Activated naive CD8-positive, alpha-beta T cell (primary cell): Measurements from ENCODE around the gene NRDC.
"Not testable (repeated sequence)": the region's sequence is repeated elsewhere in the genome, so short reads cannot be mapped to it uniquely, and the experiment has no call there.

Experiments
- H3K27ac Mint-ChIP-seq: one replicate; pipeline ENCODE4 v1.8.0; 2021; ENCODE audit warnings: mixed read lengths
- H3K27me3 Mint-ChIP-seq: one replicate; pipeline ENCODE4 v1.8.0; 2021; ENCODE audit warnings: mixed read lengths
- H3K36me3 Mint-ChIP-seq: one replicate; pipeline ENCODE4 v1.8.0; 2021; ENCODE audit warnings: mixed read lengths
- H3K4me1 Mint-ChIP-seq: one replicate; pipeline ENCODE4 v1.8.0; 2021; ENCODE audit warnings: low read depth, mixed read lengths
- H3K4me3 Mint-ChIP-seq: one replicate; pipeline ENCODE4 v1.8.0; 2021; ENCODE audit warnings: mild to moderate bottlenecking, mixed read lengths
- H3K9me3 Mint-ChIP-seq: one replicate; pipeline ENCODE4 v1.8.0; 2021; ENCODE audit warnings: low read depth, mixed read lengths

NRDC gene

DNA sequence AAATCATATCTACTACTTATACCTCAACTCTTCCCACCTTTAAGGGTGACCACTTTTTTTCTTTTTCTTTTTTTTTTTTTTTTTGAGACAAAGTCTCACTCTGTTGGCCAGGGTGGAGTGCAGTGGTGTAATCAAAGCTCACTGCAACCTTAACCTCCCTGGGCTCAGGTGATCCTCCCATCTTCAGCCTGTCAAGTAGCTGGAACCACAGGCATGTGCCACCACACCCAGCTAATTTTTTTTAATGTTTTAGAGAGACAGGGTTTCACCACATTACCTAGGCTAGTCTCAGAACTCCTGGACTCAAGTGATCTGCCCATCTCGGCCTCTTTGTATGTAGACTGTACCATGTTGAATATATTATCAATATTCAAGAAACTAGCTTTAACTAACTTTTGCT is 39.4 kb downstream of the NRDC start:
- Mint-ChIP-seq H3K27me3 (no peaks in the 10 kb centered on the region), H3K27ac (no peak overlapping the region), H3K4me1 (peaks cover 21% of the 10 kb centered on the region), H3K9me3 (no peaks in the 10 kb centered on the region), H3K36me3 (peaks cover 9% of the 10 kb centered on the region), H3K4me3 (no peak overlapping the region)

DNA sequence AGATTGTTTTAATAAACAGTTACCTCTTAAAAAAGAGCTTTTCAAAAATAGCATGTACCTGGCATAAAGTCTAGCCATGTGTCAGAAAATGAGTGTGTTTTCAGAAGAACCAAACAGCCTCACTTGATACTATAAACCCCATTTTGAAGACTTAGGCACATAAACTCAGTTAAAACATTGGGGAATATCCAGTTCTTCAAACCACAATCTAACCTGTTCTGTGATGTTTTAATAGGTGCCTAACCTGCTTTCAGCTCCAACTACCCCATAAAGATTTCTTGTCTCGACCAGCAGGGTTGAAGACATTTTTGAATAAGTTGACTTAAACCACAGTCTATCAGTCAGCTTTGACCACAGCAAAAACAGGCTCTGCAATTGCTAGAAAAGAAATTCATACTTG is 41.3 kb downstream of the NRDC start:
- peaks cover 12% of the 10 kb centered on the region for H3K4me1 Mint-ChIP-seq
- H3K9me3 Mint-ChIP-seq: no peaks in the 10 kb centered on the region
- no peak overlapping the region for H3K4me3 Mint-ChIP-seq
- H3K27me3 Mint-ChIP-seq: no peaks in the 10 kb centered on the region
- peaks cover 15% of the 10 kb centered on the region for H3K36me3 Mint-ChIP-seq
- H3K27ac Mint-ChIP-seq: no peak overlapping the region

DNA sequence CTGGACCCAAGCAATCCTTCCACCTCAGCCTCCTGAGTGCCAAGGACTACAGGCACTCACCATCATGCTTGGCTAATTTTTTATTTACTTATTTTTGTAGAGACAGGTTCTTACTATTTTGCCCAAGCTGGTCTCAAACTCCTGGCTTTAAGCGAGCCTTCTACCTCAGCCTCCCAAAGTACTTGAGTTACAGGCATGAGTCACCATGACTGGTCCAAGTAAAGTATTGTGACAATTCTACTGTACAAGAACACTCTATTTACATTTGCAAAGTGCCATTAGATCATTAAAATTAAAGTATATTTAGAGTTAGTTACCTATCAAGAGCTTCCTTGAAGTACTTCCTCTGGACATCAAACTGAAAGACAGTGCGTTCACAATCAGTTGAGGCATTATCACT is 44.8 kb downstream of the NRDC start:
- no peak overlapping the region for H3K27ac Mint-ChIP-seq

DNA sequence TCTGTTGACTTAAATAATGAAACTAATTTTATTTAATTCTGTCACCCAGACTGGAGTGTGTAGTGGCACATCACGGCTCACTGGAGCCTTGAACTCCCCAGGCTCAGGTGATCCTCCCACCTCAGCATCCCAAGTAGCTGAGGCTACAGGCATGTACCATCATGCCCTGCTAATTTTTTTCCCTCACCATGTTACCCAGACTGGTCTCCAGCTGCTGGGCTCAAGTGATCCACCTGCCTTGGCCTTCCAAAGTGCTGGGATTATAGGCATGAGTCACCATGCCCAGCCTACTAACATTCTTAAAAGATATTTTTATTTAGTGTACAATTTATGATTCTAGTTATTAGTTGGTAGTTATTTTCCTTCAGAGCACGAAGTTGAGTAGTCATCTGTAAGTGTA is 49.5 kb downstream of the NRDC start:
- Mint-ChIP-seq H3K9me3 (no peaks in the 10 kb centered on the region), H3K27ac (no peak overlapping the region), H3K36me3 (peaks cover 12% of the 10 kb centered on the region), H3K4me3 (no peak overlapping the region), H3K27me3 (no peaks in the 10 kb centered on the region), H3K4me1 (peaks cover 1% of the 10 kb centered on the region)

More for the DNA sequence above, 44.8 kb downstream of the NRDC start:
- no peaks in the 10 kb centered on the region for H3K9me3 Mint-ChIP-seq
- no peak overlapping the region for H3K4me3 Mint-ChIP-seq
- H3K4me1 Mint-ChIP-seq: peaks cover 1% of the 10 kb centered on the region
- H3K36me3 Mint-ChIP-seq: peaks cover 14% of the 10 kb centered on the region
- no peaks in the 10 kb centered on the region for H3K27me3 Mint-ChIP-seq

DNA sequence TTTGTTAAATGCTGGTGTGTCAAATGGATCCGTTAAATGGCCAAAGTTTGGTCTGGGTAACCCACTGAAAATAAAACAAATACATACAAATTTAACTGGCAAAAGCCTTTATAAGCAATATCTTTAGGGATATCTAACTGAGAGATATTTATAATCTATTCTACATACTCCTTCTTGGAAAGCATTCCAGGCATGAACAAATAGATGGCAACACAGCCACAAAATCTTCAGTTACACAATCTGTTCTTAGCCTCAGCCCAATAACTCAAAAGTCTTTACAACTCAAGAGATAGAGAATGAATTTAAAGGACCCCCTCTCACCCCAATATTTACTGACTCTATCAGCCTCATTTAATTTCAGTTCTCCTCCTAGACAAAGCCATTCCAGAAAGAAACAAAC is 58.7 kb downstream of the NRDC start:
- Mint-ChIP-seq H3K9me3 (no peaks in the 10 kb centered on the region), H3K4me3 (no peak overlapping the region), H3K4me1 (no peaks in the 10 kb centered on the region), H3K27me3 (no peaks in the 10 kb centered on the region), H3K36me3 (peaks cover 15% of the 10 kb centered on the region), H3K27ac (no peak overlapping the region)

DNA sequence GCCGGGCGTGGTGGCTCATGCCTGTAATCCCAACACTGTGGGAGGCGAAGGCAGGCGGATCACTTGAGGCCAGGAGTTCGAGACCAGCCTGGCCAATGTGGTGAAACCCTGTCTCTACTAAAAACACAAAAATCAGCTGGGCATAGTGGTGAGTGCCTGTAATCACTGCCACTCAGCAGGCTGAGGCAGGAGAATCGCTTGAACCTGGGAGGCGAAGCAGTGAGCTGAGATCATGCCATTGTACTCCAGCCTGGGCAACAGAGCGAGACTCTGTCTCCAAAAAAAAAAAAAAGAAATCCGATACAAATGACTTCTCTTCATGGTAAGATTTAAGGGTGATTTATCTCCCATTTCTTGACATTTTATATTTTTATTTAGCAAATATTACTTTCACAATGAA is 59.5 kb downstream of the NRDC start:
- peaks cover 19% of the 10 kb centered on the region for H3K36me3 Mint-ChIP-seq
- H3K27me3 Mint-ChIP-seq, H3K27ac Mint-ChIP-seq, H3K4me3 Mint-ChIP-seq, H3K9me3 Mint-ChIP-seq, H3K4me1 Mint-ChIP-seq: not testable (repeated sequence)

DNA sequence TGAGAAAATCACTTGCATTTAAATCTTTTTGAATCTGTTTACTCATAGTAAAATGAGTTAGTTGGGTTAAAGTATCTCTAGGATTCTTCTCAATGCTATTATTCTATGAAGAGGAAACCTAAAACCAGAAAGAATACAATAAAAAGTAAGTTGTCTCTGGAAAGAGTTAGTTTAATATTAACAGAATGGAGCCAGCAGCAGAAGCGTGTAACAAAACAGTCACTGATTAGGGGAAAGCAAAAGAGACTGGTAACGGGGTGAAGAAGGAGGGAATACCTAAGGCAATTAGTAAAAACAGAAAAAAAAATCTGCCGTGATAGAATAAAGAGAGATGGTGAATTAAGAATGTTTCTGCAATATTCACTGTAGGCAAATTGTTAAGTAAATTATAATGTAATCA is 60.0 kb downstream of the NRDC start:
- Mint-ChIP-seq H3K9me3 (no peaks in the 10 kb centered on the region), H3K27ac (no peak overlapping the region), H3K4me3 (no peak overlapping the region), H3K27me3 (no peaks in the 10 kb centered on the region), H3K36me3 (peaks cover 19% of the 10 kb centered on the region), H3K4me1 (no peaks in the 10 kb centered on the region)

DNA sequence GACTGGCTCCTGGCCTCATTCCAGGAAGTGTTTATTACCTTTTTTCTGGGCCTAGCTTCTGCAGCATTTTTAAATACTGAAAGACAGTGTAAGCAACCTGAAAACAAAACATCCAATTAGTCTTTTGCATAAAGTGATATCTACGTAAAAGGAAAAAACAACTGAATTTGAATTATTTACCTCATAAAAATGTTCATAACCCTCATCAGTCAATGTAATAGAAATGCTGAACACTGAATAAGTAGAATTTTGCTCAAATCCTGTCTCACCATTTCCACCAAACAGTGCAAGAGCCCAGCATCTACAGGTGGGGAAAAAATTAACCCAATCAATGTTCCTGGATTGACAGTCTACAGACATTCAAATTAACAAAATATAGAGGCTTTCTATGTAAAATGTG is 64.0 kb downstream of the NRDC start:
- H3K36me3 Mint-ChIP-seq: peaks cover 11% of the 10 kb centered on the region
- H3K9me3 Mint-ChIP-seq: no peaks in the 10 kb centered on the region
- no peak overlapping the region for H3K27ac Mint-ChIP-seq
- no peak overlapping the region for H3K4me3 Mint-ChIP-seq
- no peaks in the 10 kb centered on the region for H3K27me3 Mint-ChIP-seq
- H3K4me1 Mint-ChIP-seq: no peaks in the 10 kb centered on the region

DNA sequence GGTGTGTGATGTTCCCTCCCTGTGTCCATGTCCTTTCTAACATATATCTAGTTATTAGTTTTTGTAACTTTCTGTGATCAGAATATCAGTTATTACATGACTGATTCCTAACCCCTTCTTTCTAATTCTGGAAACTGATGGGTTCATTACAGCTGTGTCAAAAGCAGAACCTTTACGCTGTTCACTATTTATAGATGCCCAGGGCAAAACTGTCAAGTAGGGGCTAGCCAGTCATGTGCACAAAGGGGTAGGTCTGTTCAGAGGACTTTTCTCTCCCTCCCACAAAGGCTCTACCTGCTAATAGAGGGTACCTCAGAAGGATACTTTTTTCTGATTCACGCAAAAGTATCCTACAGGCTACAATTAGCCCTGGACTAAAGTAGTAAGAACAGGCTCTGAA is 79.2 kb downstream of the NRDC start:
- Mint-ChIP-seq H3K9me3 (no peaks in the 10 kb centered on the region), H3K27ac (no peak overlapping the region), H3K36me3 (peaks cover 5% of the 10 kb centered on the region), H3K27me3 (no peaks in the 10 kb centered on the region), H3K4me3 (no peak overlapping the region), H3K4me1 (no peaks in the 10 kb centered on the region)

DNA sequence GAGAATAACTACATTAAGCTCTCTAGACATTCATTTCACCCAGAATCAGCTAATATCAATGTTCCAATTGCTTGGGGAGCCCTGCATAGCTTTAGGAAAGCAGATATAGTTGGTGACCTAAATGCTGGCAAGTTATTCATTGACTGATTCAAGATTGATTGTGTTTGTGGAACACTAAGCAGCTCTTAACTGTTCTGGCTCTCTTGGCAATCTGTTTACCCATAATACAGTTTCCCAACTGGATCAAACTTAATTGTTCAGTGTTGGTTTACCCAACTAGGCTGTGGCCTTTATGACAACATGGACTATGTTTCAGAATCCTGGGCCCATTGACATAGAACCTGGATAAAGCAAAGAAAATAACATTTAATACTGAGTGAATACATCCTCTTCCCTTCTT is 83.7 kb downstream of the NRDC start:
- H3K36me3 Mint-ChIP-seq: peaks cover 7% of the 10 kb centered on the region
- H3K9me3 Mint-ChIP-seq: no peaks in the 10 kb centered on the region
- no peak overlapping the region for H3K27ac Mint-ChIP-seq
- peaks cover 5% of the 10 kb centered on the region for H3K4me1 Mint-ChIP-seq
- no peak overlapping the region for H3K4me3 Mint-ChIP-seq
- no peaks in the 10 kb centered on the region for H3K27me3 Mint-ChIP-seq

DNA sequence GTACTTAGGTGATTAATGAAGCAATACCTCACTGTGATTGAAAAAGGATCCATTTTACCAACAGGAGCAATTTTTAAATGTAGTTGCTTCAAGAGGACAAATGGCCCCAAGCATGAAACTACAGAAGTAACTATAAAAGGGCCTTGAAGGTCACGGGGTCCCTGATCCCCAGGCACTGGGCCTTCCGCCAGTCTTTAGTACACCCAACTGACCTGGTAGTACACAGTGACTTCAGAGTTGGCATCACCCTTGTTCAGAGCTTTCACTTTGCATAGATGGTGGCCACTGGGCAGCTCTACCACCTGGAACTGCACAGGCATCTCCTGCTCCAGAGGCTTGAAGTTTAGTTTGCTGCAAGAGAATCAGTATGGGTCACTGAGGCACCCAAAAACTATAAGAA is 84.3 kb downstream of the NRDC start:
- no peak overlapping the region for H3K4me3 Mint-ChIP-seq
- H3K36me3 Mint-ChIP-seq: peaks cover 7% of the 10 kb centered on the region
- H3K4me1 Mint-ChIP-seq: peaks cover 5% of the 10 kb centered on the region
- H3K9me3 Mint-ChIP-seq: no peaks in the 10 kb centered on the region
- H3K27ac Mint-ChIP-seq: peak overlapping the region; percentile 4
- H3K27me3 Mint-ChIP-seq: no peaks in the 10 kb centered on the region

DNA sequence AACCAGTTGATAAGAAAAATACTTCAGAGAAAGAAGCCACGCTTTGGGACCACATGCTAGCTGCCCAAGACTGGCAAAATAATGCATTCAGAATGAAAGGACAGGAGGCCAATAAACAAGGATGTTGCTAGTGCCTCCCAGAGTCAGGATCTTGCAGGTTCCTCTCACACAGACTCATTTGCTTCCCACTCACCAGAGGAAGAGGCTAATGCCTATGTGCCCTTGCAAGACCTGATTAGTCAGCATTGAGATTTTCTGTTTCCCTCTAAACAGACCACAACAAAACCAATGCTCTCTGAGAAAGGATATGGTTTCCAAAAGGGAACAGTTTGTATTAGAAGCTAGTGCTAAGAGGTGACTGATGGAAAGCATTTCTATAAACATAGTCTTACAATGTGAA is 85.7 kb downstream of the NRDC start:
- peaks cover 7% of the 10 kb centered on the region for H3K36me3 Mint-ChIP-seq
- H3K27ac Mint-ChIP-seq: no peak overlapping the region
- no peak overlapping the region for H3K4me3 Mint-ChIP-seq
- H3K9me3 Mint-ChIP-seq: no peaks in the 10 kb centered on the region
- H3K27me3 Mint-ChIP-seq: no peaks in the 10 kb centered on the region
- peaks cover 5% of the 10 kb centered on the region for H3K4me1 Mint-ChIP-seq

DNA sequence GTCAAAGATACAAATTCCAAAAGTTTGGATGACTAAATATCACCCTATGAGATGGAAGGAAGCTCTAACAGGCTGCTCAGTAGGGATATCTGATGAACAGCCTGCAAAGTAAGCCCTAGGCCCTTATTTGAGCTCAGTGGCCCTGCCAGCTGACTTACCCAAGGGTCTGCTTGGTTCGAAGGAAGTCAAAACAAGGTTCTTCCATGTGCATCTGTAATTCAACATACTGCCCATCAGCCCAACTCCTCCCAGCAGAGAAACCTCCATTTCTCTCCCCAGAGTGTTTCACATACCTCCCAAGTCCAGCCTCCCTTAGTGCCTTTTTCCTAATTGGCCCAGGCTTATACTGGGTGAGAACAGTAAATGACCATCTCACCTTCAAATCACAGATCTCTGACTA is 86.6 kb downstream of the NRDC start:
- Mint-ChIP-seq H3K4me3 (no peak overlapping the region), H3K27me3 (no peaks in the 10 kb centered on the region), H3K27ac (peak overlapping the region; percentile 55), H3K4me1 (peaks cover 5% of the 10 kb centered on the region), H3K9me3 (no peaks in the 10 kb centered on the region), H3K36me3 (peaks cover 4% of the 10 kb centered on the region)

DNA sequence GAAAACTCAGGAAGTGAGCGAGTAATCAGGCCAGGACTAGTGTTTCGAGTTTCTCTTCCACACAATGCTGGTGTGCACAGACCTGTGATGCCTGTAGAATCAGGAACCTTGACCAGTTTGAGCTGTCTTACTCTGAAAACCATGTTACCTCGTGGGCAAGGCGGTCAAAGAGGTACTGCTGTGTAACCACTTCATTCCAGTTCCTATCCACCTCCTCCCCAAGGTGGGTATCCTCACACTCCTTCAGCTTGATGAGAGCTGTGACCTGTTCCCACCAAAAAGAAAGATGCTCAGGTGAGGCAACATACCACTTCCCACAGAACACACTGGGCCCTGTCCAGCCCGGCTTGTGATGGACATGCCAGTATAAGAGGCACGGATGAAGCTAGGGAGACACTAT is 88.1 kb downstream of the NRDC start:
- Mint-ChIP-seq H3K27me3 (no peaks in the 10 kb centered on the region), H3K9me3 (no peaks in the 10 kb centered on the region), H3K4me1 (peaks cover 5% of the 10 kb centered on the region), H3K36me3 (peaks cover 4% of the 10 kb centered on the region), H3K27ac (peak overlapping the region; percentile 50), H3K4me3 (no peak overlapping the region)

DNA sequence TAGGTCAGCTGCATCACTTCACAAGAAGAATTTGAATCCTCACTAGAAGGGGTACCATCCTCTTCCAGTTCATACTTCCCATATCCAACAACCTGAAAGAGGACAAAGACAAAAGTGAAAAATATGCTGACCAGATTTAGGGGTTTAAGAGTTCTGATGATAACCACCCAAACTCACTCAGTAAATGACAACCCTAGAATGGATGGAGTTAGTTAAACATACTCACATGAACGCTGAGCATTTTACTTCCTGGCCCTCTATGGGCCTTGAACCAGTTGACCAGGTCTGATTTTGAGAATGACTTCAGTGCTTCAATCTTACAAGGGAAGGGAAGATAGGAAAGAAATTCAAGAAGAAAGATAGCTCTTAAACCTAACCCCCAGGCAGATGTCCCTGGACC is 89.2 kb downstream of the NRDC start:
- Mint-ChIP-seq H3K4me1 (peaks cover 5% of the 10 kb centered on the region), H3K4me3 (no peak overlapping the region), H3K36me3 (peaks cover 4% of the 10 kb centered on the region), H3K27ac (peak overlapping the region; percentile 25), H3K9me3 (no peaks in the 10 kb centered on the region), H3K27me3 (no peaks in the 10 kb centered on the region)

DNA sequence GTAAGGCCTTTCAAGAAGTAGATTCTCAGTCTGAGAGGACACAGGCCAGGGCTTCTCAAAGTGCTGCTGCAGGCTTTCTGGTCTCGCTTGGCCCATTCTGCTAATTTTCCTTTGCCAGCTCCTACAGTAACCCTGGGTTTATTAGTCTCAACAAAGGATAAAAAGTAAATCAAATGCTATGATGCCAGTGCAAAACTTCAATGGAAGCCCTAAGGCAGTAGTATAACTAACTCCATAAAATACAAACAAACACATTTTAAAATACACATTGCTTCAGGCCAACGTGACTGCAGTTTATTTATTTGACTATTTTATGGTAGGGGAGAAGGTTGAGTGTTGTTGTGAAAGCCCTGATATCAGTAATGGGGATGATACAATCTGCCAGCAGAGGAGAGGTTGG is 89.6 kb downstream of the NRDC start:
- Mint-ChIP-seq H3K27me3 (no peaks in the 10 kb centered on the region), H3K9me3 (no peaks in the 10 kb centered on the region), H3K4me3 (no peak overlapping the region), H3K4me1 (peaks cover 5% of the 10 kb centered on the region), H3K36me3 (peaks cover 4% of the 10 kb centered on the region), H3K27ac (peak overlapping the region; percentile 52)

DNA sequence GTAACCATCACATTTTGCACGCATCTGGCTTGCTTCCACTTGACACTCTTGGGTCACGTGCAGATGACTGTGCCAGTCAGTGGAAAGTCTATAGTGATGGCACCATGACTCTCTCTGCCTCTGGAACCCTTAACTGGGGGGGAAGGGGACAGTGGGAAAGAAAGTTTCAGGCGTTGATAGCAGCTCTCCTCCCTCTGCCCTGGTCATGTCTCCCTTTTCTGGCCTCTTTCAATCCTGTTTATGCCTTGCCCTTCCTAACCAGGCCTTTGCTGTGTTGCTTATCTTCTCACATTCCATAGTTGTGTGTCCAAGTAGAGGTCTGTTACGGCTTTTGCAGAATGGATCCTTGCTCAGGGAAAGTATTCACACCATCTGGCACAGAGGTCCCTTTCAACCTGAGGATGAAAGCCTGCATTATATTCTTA is 93.5 kb downstream of the NRDC start:
- Mint-ChIP-seq H3K27me3 (no peaks in the 10 kb centered on the region), H3K4me1 (no peaks in the 10 kb centered on the region), H3K9me3 (no peaks in the 10 kb centered on the region), H3K36me3 (peaks cover 2% of the 10 kb centered on the region), H3K27ac (peak overlapping the region; percentile 7), H3K4me3 (no peak overlapping the region)
